ENCODE results near the gene PTAFR.

Gene PTAFR

GRCh38 chr1:28136169-28136921, 40.1 kb downstream of the PTAFR start:
- TF ChIP-seq CREB5 (CRISPR knock-in tag; IDR thresholded peaks at IDR 0.05; ENCODE audit: low read depth) (no peak), OSR1 (CRISPR knock-in tag; IDR thresholded peaks at IDR 0.05) (no peak), ESRRG (CRISPR knock-in tag; IDR thresholded peaks at IDR 0.05) (no peak), ZNF70 (CRISPR knock-in tag; IDR thresholded peaks at IDR 0.05) (no peak), RARB (CRISPR knock-in tag; IDR thresholded peaks at IDR 0.05) (no peak), TSHZ2 (CRISPR knock-in tag; IDR thresholded peaks at IDR 0.05) (no peak), TOX (CRISPR knock-in tag; IDR thresholded peaks at IDR 0.05; ENCODE audit: borderline replicate concordance) (no peak), TCF4 (CRISPR knock-in tag; IDR thresholded peaks at IDR 0.05; ENCODE audit: borderline replicate concordance) (no peak), ZFP30 (CRISPR knock-in tag; IDR thresholded peaks at IDR 0.05) (no peak), ZFP3 (CRISPR knock-in tag; IDR thresholded peaks at IDR 0.05) (no peak), POU6F1 (CRISPR knock-in tag; IDR thresholded peaks at IDR 0.05; ENCODE audit: borderline replicate concordance, low read depth) (no peak)
- no peak for ATAC-seq

GRCh38 chr1:28135371-28136168, 40.9 kb downstream of the PTAFR start:
- no peak for ATAC-seq
- no peak for TF ChIP-seq SNAI2 (CRISPR knock-in tag; IDR thresholded peaks at IDR 0.05)
- TF ChIP-seq CSRNP3 (CRISPR knock-in tag; IDR thresholded peaks at IDR 0.05): no peak
- TF ChIP-seq ZNF8 (CRISPR knock-in tag; IDR thresholded peaks at IDR 0.05): no peak
- no peak for TF ChIP-seq ZFP3 (CRISPR knock-in tag; IDR thresholded peaks at IDR 0.05)
- no peak for TF ChIP-seq TCF4 (CRISPR knock-in tag; IDR thresholded peaks at IDR 0.05; ENCODE audit: borderline replicate concordance)
- no peak for TF ChIP-seq ZNF70 (CRISPR knock-in tag; IDR thresholded peaks at IDR 0.05)
- TF ChIP-seq PATZ1 (CRISPR knock-in tag; IDR thresholded peaks at IDR 0.05; ENCODE audit: borderline replicate concordance): no peak
- TF ChIP-seq RARB (CRISPR knock-in tag; IDR thresholded peaks at IDR 0.05): no peak
- TF ChIP-seq ARNTL (CRISPR knock-in tag; IDR thresholded peaks at IDR 0.05; ENCODE audit: borderline replicate concordance, low read depth): no peak
- TF ChIP-seq CSDC2 (CRISPR knock-in tag; IDR thresholded peaks at IDR 0.05): no peak

- ATAC-seq: no peak
- TF ChIP-seq ZNF8 (CRISPR knock-in tag; IDR thresholded peaks at IDR 0.05) (no peak), ISL1 (CRISPR knock-in tag; IDR thresholded peaks at IDR 0.05) (no peak), PPARA (CRISPR knock-in tag; IDR thresholded peaks at IDR 0.05; ENCODE audit: borderline replicate concordance) (no peak), CSDC2 (CRISPR knock-in tag; IDR thresholded peaks at IDR 0.05) (no peak), ZC3H10 (CRISPR knock-in tag; IDR thresholded peaks at IDR 0.05) (no peak), POU6F1 (CRISPR knock-in tag; IDR thresholded peaks at IDR 0.05; ENCODE audit: borderline replicate concordance, low read depth) (no peak), TSHZ2 (CRISPR knock-in tag; IDR thresholded peaks at IDR 0.05) (no peak)
Measured at GRCh38 chr1:28134651-28135207, 41.8 kb downstream of the PTAFR start.

Data from SK-N-SH treated with all-trans-retinoic acid at 6 μM for 48 hours (cell line).